PC-9 (cell line): ENCODE measurements around the gene CXCR6.

Experiments
- CTCF ChIP-seq: fragments of 200-600 bp; sonication (generic); conservative IDR thresholded peaks from 2 replicates; pipeline ENCODE4 v1.6.1; 2017; ENCODE audit warnings: mixed run types, antibody characterized with exemption, mild to moderate bottlenecking, moderate library complexity
- EZH2 ChIP-seq: fragments of 200-600 bp; sonication (generic); IDR thresholded peaks from 2 replicates; pipeline ENCODE4 v1.8.0; 2017; ENCODE audit warnings: antibody characterized with exemption, low read depth

- no peak for TF ChIP-seq CTCF
- TF ChIP-seq EZH2: no peak
Measured at GRCh38 chr3:45980229-45980813, 37.1 kb downstream of the CXCR6 start.
